HTR-8/SVneo (cell line): ENCODE measurements around the gene RPL13.

ENCODE experiments used
- DNase-seq: peaks from one replicate; pipeline ENCODE4 v3.0.0; 2011; ENCODE audit warnings: low spot score, mixed read lengths; ENCODE audit not compliant: insufficient read length
- FAIRE-seq: peaks from 2 replicates; lab custom pipeline; 2011; peaks lifted over from hg19 to GRCh38; lab: Jason Lieb, UNC

The RPL13 gene

DNA sequence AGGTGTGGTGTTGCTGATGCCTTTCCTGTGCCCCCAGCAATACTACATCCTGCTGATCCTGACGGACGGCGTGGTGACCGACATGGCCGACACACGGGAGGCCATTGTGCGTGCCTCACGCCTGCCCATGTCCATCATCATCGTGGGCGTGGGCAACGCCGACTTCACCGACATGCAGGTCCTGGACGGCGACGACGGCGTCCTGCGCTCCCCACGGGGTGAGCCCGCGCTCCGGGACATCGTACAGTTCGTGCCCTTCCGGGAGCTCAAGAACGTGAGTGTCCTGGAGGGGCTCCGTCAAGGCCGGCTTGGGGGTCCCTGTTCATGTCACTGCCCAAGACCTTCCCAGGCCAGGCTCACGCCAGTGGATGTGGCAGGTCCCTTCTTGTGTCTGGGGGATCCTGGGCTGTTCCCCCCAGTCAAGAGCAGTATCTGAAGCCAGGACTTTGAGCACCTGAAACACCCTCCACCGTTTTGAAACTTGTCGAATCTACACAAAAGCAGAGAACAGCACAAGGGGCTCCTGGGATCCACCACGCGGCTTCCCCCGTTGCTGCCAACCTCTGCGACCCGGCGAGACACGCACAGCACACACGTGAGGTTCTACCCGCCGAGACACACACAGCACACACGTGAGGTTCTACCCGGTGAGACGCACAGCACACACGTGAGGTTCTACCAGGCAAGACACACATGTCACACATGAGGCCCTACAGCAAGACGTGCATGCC, 35.0 kb downstream of the RPL13 start:
- no peak for FAIRE-seq
- DNase-seq: no peak

DNA sequence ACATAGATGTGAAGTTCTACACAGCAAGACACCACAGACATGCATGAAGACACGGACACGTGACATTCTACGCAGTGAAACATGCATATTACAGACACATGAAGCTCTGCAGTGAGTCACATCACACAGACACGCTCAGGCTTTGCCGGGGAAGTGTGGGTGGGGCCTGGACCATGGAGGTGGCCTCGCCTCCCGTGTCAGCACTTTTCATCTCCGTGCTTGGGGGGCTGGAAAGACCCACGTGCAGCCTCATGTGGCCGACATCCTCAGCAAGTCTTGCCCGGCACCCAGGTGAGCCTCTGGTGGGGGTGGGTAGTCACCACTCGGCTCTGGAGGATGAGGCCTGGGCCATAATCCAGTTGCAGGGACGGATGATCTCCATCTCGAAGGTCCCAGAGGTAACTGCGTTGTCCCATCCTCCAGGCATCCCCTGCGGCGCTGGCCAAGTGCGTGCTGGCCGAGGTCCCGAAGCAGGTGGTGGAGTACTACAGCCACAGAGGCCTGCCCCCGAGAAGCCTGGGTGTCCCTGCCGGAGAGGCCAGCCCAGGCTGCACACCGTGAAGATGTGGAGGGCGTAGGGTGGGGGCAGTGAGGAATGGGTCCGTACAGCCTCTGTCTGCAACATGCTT, 35.7 kb downstream of the RPL13 start:
- no peak for DNase-seq
- FAIRE-seq: no peak

DNA sequence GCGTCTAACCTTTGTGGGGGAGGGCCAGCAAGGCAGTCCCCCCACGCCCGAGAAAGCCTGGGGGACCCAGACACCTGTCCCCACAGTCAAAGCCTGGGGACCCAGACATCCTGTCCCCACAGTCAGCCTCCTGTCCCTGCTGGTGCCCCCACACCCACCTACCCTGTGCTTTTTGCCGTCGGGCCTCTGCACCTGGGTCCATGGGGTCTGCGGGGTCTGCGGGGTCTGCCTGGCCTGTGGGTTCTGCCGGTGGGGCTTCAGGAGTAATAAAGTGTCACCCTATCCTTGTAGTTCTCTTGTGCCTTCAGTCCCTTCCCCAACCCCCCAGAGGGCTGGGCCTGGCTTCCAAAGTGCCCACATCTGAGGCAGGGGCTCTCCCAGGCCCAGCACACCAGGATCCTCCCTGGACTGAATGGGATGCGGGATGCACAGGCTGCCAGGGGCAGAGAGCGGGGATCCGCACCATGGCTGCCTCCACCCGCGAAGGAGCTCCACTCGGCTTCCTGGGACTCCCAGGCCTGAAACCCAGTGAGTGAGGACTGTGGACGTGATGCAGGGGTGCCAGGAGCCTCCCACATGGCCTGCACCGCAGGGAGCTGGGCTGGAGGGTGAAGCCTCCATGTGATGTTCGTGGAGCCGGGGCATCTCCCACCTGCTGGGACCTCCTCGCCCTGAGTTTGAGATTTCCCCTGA, 36.6 kb downstream of the RPL13 start:
- FAIRE-seq: no peak
- DNase-seq: no peak

- no peak for DNase-seq
- FAIRE-seq: no peak
These were observed 37.7 kb downstream of the RPL13 start for GRCh38 chr16:89598199-89598598.

DNA sequence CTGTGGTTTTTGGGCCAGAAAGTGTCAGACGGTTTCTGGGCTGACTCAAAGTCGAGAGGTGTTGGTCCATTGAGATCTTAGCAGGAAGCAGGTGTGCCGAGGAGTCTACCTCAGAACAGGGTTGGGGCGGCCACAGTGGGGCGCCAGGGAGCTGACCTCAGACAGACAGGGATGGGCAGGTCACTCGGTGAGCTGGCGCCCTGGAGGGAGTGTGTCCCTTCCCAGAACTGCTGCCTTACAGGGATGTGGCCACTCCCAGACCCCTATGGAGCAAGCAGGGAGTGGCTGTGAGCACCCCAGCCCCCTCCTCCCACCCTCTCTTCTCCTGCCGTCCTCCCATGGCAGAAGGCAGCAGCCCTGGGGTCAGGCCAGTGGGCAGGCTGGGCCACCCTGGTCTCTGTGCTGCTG, 39.0 kb downstream of the RPL13 start:
- DNase-seq: no peak

DNA sequence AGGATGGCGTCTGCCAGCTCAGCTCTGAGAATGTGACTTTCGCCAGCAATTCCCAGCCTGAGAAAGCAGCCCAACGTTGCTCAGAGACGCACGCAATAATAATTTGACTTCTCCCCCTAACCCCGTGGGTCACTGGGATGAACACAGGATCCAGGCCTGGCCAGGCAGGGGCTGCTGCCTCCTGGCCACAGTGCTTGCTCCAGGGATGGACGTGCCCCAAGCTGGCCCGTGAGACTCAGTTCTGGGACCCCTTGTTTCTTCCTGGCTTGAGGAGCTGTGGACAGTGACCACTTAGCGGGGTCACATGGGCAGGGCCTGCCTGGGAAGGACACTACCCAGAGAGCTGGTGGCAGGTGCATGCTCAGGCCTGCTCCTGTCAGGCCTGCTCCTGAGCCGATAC, 39.4 kb downstream of the RPL13 start:
- FAIRE-seq: no peak

More for the DNA sequence above, 39.0 kb downstream of the RPL13 start:
- peak; percentile 54 for FAIRE-seq

GRCh38 chr16:89600427-89600826, 39.9 kb downstream of the RPL13 start:
- FAIRE-seq (peak; percentile 62), DNase-seq (no peak)

More for the DNA sequence above, 39.4 kb downstream of the RPL13 start:
- no peak for DNase-seq

DNA sequence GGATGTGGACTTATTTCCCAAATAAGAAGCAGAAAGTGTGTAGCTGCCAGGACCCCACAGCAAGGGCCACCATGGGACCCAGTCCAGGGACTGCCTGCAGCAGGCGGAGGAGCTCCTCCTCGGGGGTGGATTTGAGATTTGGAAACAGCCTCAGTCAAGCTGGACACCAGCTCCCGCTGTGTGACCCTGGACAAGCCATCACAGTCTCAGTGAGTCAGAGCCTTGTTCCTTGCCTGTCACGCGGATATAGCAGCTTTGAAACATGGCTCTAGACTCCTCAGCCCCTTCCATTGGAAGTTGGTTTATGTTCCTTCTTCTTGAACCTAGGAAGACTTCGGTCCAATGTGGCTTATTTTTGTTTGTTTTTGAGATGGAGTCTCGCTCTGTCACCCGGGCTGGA, 40.5 kb downstream of the RPL13 start:
- FAIRE-seq: no peak
- DNase-seq: no peak

- DNase-seq (no peak), FAIRE-seq (no peak)
These were observed 41.4 kb downstream of the RPL13 start for GRCh38 chr16:89601906-89602272.

DNA sequence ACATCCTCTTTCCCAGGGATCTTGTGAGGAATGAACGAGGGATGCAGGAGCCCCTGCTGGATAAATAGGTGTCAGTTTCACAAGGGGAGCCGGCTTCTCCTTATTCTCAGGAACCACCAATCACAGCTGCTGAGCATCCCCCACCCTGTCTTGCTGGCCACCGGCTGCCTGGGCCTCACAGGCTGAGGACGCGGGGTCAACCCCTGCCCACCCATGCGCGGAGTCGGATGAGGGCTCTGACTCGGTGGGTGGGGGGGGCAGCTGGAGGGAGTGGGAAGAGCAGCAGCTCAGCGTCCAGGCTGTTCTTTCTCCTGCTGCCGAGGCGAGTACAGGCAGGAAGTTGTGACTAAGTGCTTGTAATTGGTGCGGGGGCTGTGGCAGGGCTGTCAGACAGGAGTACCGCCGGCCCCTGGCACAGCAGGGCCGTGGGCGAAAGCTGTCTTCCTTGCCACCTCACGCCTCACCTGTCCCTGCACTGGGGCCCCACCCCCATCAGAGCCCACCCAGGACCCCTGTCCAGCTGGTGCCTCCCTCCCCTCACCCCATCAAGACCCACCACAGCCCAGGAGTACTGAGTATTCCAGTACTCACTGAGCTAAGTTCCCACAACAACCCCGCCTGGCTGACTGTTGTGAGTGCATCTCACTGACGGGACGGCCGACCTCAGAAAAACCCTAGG, 41.9 kb downstream of the RPL13 start:
- FAIRE-seq (peak; percentile 98), DNase-seq (peak; percentile 89)

DNA sequence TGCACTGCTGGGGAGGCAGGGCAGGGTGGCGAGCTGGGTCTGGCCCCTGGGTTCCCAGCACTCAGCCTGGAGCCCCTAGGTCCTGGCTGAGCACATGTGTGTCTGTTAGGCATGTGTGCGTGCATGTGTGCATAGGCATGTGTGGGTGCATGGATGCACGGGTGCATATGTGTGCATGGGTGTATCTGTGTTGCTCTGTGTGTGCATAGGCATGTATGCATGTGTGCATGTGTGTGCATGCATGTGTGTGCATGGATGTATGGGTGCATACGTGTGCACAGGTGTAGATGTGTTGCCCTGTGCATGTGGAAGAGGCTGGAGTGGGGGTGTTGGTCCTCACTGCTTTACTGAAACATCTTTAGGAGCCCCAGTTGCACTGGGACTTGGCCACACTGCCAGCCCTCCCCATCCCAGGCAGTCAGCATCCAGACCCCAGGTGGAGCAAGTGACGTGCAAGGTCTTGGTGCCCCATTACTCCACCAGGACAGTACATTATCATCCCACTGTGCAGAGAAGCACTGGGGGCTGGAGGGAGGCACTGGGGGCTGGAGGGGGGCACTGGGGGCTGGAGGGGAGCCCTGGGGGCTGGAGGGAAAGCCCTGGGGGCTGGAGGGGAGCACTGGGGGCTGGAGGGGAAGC, 42.6 kb downstream of the RPL13 start:
- FAIRE-seq (peak; percentile 86), DNase-seq (no peak)

- FAIRE-seq: no peak
- no peak for DNase-seq
These were observed 44.3 kb downstream of the RPL13 start for GRCh38 chr16:89604764-89605163.

DNA sequence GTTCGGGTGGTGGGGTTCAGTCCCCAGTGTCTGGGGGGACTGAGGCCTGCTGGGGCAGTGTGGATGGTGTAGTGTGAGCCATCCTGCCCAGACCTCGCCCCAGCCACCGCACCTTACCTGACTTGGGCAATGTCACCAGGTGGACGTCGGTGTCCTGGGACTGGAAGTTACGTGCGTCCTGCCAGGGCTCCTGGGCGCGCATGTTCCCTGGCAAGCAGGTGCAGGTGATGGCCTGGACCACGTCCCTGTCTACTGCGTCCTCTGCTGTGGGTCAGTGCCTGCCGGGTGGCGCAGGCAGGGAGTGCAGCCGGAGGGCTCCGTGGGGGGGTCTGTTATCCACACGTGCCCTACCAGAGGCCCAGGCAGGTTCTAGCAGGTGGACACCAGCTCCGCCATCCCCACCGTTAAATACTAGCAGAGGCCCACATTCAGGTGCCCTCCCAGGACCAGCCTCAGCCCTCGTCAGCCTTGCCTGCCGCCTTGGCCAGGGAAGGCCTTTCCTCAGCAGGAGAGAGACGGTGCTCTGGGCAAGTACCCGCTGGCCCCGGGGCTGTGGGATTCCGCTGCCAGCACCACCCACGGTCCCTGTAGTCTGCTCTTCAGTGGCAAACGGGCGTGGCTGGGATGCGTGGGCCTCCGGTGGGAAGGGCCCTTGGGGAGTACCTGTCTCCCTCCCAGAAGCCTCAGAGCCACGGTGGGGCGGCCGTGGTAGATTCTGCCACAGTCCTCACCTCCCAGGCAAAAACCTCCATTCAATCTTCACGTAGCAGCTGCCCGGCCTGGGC, 44.9 kb downstream of the RPL13 start:
- FAIRE-seq: no peak
- DNase-seq: no peak

GRCh38 chr16:89606006-89606405, 45.5 kb downstream of the RPL13 start:
- DNase-seq: no peak
- no peak for FAIRE-seq

- DNase-seq (no peak), FAIRE-seq (peak; percentile 13)
These were observed 47.0 kb downstream of the RPL13 start for GRCh38 chr16:89607453-89607852.

GRCh38 chr16:89607937-89608740, 47.7 kb downstream of the RPL13 start:
- DNase-seq (no peak), FAIRE-seq (no peak)

DNA sequence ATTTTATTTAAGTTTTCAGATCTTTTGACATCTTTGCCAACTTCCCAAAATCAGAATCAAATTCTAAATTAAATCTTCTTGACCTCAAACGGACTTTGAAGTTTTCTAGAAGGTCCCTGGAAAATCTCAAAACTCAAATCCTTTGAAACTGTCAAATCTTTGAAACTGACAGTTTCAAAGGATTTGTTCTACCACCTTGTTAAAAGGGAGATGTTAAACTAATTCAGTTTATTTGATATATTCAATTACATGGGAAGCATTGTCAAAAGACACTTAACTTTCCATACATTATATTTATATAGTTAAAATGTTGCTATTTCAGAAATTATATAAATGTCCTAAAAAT, 49.6 kb downstream of the RPL13 start:
- no peak for DNase-seq
- no peak for FAIRE-seq

DNA sequence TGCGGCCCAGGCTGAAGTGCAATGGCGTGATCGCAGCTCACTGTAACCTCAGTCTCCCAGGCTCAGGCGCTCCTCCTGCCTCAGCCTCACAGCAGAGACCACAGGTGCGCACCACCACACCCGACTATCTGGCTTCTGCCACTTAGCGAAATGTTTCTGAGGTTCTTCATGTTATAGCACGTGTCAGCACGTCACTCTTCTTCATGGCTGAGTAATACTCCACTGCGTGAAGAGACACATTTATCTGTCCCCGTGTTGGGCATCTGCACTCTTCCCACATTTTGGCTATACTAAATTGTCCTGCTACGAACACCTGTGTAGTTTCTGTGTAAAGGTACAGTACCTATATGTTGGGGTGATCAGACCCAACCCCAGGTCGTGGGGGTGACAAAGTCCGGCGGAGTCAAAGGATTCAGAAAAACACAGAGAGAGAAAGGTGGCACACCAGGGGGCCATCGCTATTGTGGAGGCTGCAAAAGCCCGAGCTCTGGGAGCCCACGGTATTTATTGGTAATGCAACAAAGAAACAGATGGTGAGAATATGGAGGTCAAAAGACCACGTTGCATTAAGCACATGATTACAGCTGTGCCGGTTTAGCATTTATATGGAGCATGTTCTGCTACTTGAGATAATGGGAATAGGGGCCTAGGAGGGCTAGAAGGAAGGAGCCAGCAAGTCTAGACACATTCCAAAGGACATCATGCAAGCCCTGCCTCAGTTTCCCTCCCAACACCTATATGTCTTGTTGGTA, 52.1 kb downstream of the RPL13 start:
- no peak for DNase-seq
- no peak for FAIRE-seq
